T-helper 1 cell treated with Interleukin-12 subunit alpha and Interleukin-12 subunit beta and Interleukin-4 antibody, amounts not matched to agents 30 μg/mL and 1 μg/mL, for 36 hours (primary cell): Measurements from ENCODE around the gene LDLRAD3.
"Not testable (repeated sequence)": the region's sequence is repeated elsewhere in the genome, so short reads cannot be mapped to it uniquely, and the experiment has no call there.

ENCODE experiments used
- H3K27ac Mint-ChIP-seq: one replicate; pipeline ENCODE4 v1.8.0; 2021; ENCODE audit warnings: mild to moderate bottlenecking, mixed read lengths
- H3K27me3 Mint-ChIP-seq: one replicate; pipeline ENCODE4 v1.8.0; 2021; ENCODE audit warnings: low read depth, mixed read lengths
- H3K36me3 Mint-ChIP-seq: one replicate; pipeline ENCODE4 v1.8.0; 2021; ENCODE audit warnings: low read depth, mixed read lengths
- H3K4me1 Mint-ChIP-seq: one replicate; pipeline ENCODE4 v1.8.0; 2021; ENCODE audit warnings: low read depth, mixed read lengths
- H3K4me3 Mint-ChIP-seq: one replicate; pipeline ENCODE4 v1.8.0; 2021; ENCODE audit warnings: mild to moderate bottlenecking, moderate library complexity, mixed read lengths
- H3K9me3 Mint-ChIP-seq: one replicate; pipeline ENCODE4 v1.8.0; 2021; ENCODE audit warnings: mixed read lengths

Gene LDLRAD3, protein sequence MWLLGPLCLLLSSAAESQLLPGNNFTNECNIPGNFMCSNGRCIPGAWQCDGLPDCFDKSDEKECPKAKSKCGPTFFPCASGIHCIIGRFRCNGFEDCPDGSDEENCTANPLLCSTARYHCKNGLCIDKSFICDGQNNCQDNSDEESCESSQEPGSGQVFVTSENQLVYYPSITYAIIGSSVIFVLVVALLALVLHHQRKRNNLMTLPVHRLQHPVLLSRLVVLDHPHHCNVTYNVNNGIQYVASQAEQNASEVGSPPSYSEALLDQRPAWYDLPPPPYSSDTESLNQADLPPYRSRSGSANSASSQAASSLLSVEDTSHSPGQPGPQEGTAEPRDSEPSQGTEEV

DNA sequence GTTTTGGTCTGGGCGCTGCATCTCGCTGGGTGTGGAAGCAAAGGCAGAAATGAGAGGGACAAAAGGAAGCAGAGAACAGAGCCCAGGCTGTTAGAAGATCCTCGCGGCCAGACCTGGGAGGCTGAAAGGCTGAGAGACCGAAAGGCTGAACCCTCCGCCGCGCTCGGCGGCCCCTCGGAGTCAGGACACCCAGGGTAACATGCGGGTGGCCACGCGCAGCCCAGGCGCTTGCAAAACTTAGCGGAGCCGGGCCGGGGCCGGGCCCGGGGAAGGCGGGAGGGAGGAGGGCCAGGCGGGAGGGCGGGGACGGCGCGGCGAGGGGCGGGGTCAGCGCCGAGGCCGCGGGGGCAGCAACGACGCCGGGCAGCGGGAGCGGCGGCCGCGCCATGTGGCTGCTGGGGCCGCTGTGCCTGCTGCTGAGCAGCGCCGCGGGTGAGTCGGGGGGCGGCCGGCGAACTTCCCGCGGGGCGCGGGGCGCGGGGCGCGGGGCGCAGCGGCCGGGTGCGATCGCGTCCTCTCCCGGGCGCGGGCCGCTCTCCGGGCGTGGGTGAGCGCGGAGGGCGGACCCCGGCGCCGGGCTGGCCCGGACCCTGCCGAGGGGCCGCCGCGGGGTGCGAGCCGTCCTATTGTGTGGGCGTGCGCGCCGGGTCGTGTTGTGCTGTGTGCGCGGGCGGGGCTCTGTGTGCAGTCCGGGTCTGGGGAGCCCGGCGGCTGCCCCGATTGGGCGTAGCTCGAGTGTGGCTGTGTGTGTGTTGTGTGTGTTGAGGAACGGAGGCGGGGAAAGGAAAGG is at the start of gene LDLRAD3:
Gene LDLRAD3 (plus strand): TSS at position 350 of the 790 bp plus-strand sequence. CDS start 37 bp downstream, at position 387.
- Mint-ChIP-seq H3K27me3 (peaks cover 56% of the 10 kb centered on the region), H3K27ac (no peak within 1 kb of the TSS), H3K9me3 (no peaks in the 10 kb centered on the region), H3K4me1 (peaks cover 6% of the 10 kb centered on the region), H3K4me3 (peak within 1 kb of the TSS; percentile 82), H3K36me3 (no peaks in the 10 kb centered on the region)

DNA sequence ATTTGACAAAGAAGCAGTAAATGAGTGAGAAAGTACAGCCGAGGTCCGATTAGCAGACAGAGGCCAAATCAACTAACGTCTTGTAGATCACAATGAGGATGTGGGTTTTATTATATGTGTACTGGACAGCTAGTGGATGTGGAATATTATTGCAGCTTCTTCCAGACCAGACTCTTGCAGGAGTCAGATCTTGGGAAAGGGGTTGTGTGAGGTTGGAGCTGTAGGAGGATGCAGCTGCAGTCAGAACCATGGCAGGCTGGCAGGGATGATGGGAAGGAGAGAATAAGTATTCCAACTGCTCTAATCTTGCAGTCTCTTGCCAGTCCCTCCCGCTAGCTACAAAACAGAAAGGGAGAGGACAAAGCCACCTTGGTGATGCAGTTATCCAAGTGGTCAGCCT is 46.8 kb upstream of the LDLRAD3 start:
- Mint-ChIP-seq H3K4me3 (no peak overlapping the region), H3K27me3 (peaks cover 3% of the 10 kb centered on the region), H3K4me1 (no peaks in the 10 kb centered on the region), H3K36me3 (no peaks in the 10 kb centered on the region), H3K9me3 (peaks cover 6% of the 10 kb centered on the region), H3K27ac (no peak overlapping the region)

DNA sequence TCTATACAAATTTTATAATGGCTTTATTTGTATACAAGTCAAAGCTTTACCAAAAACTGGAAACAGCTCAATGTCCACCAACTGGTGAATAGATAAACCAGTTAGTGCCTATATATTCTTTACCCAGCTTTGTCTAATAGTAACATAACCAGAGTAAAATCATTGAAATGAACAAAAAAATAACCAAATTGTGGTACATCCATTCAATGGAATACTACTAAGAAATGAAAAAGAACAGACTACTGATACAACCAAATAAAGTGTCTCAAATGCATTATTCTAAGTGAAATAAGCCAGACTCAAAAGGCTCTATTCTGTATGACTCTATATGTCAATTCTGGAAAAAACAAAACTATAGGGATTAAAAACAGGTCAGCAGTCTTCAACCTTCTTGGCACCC is 40.9 kb upstream of the LDLRAD3 start:
- Mint-ChIP-seq H3K9me3 (peaks cover 8% of the 10 kb centered on the region), H3K4me1 (peaks cover 3% of the 10 kb centered on the region), H3K27ac (no peak overlapping the region), H3K36me3 (no peaks in the 10 kb centered on the region), H3K4me3 (no peak overlapping the region), H3K27me3 (peaks cover 4% of the 10 kb centered on the region)

DNA sequence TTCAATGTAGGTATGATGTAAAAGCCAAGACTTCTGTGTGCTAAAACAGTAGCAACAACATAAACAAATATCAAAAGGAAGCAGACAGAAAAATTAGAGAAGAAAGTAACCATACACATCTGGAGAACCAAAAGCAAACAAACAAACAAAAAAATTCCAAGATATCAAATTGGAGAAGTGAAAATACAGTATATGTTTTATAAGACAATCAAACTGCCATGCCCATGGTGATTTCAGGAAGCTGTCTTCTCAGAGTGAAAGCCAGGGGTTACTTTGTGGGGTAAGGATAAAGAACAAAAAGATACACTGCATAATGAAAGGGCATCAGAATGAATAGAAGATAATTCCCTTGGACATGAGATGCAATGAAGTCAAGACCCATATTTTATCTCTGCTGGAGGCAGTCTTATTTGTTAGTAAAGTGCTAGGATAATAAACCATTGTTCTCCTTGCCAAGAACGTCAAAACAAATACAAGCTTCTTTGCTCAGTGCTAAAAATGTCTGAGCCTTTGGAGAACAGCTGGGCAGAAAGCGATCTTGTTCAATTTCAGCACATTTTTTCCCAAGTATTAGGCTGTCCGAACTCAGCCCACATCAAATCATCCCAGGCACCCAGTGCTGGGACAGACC is 38.1 kb upstream of the LDLRAD3 start:
- Mint-ChIP-seq H3K4me3 (no peak overlapping the region), H3K27ac (no peak overlapping the region), H3K4me1 (peaks cover 4% of the 10 kb centered on the region), H3K36me3 (no peaks in the 10 kb centered on the region), H3K9me3 (peaks cover 8% of the 10 kb centered on the region), H3K27me3 (peaks cover 4% of the 10 kb centered on the region)

DNA sequence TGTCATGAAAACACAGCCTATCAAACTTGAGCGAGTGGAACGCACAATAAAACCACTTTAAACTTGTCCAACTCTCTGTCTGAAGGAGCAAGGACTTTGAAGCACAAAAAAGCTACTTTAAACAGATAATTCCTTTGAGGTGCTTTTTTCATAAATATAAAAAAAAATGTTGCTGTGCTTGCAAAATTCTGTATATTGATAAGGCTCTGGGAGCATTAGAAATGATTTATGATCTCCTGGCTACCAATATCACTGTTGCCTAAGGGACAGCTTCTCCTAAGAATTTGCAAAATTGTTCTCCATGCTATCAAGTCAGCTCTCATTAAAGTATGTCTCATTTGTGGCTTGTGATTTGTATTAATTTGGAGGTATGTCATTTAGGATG is 37.6 kb upstream of the LDLRAD3 start:
- no peak overlapping the region for H3K4me3 Mint-ChIP-seq
- H3K27me3 Mint-ChIP-seq = peaks cover 4% of the 10 kb centered on the region
- no peak overlapping the region for H3K27ac Mint-ChIP-seq
- peaks cover 8% of the 10 kb centered on the region for H3K9me3 Mint-ChIP-seq
- H3K36me3 Mint-ChIP-seq = no peaks in the 10 kb centered on the region
- peaks cover 4% of the 10 kb centered on the region for H3K4me1 Mint-ChIP-seq

DNA sequence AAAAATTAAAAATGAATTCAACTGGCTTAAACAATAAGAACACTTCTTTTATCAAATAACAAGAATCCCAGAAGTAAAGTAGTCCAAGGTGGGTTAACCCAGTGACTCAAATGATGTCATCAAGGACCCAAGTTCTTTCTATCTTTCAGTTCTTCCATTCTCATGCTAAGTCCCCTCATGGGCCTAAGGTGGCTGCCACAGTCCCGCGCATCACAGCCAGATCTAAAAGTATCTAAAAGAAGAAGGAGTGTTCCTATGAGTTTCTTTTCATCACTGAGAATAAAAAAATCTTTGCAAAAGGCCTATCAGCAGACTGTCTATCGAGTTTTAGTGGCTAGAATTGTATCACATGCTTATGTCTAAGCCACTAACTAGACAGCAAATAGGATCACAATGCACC is 37.2 kb upstream of the LDLRAD3 start:
- H3K4me3 Mint-ChIP-seq = no peak overlapping the region
- H3K27ac Mint-ChIP-seq = no peak overlapping the region
- H3K9me3 Mint-ChIP-seq = peaks cover 5% of the 10 kb centered on the region
- H3K4me1 Mint-ChIP-seq = peaks cover 4% of the 10 kb centered on the region
- peaks cover 7% of the 10 kb centered on the region for H3K27me3 Mint-ChIP-seq
- no peaks in the 10 kb centered on the region for H3K36me3 Mint-ChIP-seq

DNA sequence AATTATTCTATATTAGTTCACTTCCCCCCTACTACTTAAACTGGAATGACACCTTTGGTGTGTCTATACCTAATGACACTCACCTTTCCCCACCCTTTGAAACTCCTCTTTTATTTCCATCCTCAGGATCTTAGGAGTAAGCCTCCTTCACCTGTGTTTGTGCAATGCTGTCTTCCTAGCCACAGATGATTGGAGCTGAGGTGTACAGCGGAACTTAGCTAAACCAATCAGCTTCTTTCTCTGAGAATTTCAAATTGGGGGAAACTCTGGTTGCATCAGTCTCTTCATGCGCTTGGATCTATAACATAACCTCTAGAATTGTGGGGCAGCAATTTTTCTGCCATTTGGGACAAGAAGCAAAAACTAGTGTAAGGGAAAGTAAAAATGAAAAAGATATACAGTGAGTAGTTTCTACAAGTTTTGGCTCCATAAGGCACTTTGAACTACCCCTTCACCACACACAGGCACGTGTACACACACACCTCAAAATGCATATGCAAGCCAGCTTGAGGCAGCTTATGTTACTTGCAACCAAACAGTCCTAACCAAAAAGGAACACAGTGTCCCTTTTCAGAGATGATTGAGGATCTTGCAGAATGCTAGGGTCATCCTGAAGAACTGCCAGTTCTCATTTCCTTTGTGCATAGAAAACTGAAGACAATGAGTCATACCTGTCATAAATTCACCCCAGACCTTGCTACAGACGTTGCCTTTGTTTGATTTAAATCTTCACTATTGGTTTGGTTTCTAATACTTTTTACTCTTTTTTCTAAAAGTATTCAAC is 36.0 kb upstream of the LDLRAD3 start:
- Mint-ChIP-seq H3K9me3 (no peaks in the 10 kb centered on the region), H3K36me3 (no peaks in the 10 kb centered on the region), H3K4me3 (no peak overlapping the region), H3K4me1 (peaks cover 4% of the 10 kb centered on the region), H3K27ac (no peak overlapping the region), H3K27me3 (peaks cover 7% of the 10 kb centered on the region)

DNA sequence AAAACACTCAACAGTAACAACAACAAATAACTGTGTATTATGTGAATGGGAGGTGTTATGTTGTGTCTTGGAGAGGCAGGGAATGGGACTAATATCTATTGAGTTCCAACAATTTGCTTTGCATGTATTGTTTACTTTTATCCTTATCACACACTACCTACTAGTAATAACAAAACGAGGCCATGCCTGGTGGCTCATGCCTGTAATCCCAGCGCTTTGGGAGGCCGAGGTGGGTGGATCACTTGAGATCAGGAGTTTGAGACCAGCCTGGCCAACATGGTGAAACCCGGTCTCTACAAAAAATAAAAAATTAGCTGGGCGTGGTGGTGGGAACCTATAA is 35.5 kb upstream of the LDLRAD3 start:
- H3K27ac Mint-ChIP-seq = not testable (repeated sequence)

DNA sequence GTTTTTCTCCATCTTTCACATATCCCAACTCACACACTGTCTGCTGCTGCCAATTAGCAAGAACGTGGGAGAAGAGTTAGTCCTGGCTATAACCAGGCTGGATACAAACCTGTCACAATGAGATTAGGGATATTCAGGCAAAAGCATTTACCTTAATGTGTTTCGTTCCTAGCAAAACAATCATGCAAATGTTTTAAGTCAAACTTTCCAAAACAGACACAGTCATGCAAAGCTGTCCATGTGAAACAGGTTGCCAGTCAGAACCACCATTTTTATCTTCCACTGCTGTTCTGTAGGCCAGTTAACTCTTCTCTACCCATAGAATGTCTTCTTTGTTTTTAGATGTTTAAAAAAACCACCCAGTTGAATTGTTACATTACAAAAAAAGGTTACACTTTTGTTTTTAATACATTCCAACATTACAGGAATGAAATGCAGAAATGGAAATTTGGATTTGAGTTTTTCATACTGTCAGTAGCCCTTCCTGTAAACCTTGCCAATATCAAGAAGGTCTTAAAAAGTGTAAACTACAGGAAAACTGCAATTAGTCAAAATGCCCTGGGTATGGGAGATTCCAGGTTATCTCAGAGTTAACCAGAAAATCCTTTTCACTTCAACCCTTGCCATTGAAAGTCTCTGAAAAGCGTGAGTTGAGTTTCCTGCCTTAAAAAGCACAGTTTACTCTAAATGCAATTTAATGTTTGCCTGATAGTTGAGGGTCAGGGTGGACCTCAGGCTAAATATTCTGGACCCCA is 34.2 kb upstream of the LDLRAD3 start:
- H3K27ac Mint-ChIP-seq = no peak overlapping the region
- H3K4me3 Mint-ChIP-seq = no peak overlapping the region
- H3K9me3 Mint-ChIP-seq = no peaks in the 10 kb centered on the region
- H3K36me3 Mint-ChIP-seq = no peaks in the 10 kb centered on the region
- peaks cover 4% of the 10 kb centered on the region for H3K4me1 Mint-ChIP-seq
- peaks cover 7% of the 10 kb centered on the region for H3K27me3 Mint-ChIP-seq

More for the DNA sequence above, 35.5 kb upstream of the LDLRAD3 start:
- H3K36me3 Mint-ChIP-seq, H3K4me1 Mint-ChIP-seq, H3K9me3 Mint-ChIP-seq, H3K27me3 Mint-ChIP-seq, H3K4me3 Mint-ChIP-seq: not testable (repeated sequence)

DNA sequence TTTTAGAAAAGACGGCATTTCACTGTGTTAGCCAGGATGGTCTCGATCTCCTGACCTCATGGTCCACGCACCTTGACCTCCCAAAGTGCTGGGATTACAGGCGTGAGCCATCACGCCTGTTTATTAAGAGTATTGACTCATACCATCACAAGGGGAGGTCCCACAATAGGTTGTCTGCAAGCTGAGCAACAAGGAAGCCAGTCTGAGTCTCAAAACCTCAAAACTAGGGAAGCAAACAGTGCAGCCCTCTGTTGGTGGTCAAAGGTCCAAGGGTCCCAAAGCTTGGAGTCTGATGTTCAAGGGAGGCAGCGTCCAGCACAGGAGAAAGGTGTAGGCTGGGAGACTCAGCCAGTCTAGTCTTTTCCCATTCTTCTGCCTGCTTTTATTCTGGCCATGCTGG is 32.8 kb upstream of the LDLRAD3 start:
- Mint-ChIP-seq H3K27ac (no peak overlapping the region), H3K36me3 (no peaks in the 10 kb centered on the region), H3K27me3 (peaks cover 3% of the 10 kb centered on the region), H3K4me1 (peaks cover 4% of the 10 kb centered on the region), H3K4me3 (no peak overlapping the region), H3K9me3 (no peaks in the 10 kb centered on the region)

DNA sequence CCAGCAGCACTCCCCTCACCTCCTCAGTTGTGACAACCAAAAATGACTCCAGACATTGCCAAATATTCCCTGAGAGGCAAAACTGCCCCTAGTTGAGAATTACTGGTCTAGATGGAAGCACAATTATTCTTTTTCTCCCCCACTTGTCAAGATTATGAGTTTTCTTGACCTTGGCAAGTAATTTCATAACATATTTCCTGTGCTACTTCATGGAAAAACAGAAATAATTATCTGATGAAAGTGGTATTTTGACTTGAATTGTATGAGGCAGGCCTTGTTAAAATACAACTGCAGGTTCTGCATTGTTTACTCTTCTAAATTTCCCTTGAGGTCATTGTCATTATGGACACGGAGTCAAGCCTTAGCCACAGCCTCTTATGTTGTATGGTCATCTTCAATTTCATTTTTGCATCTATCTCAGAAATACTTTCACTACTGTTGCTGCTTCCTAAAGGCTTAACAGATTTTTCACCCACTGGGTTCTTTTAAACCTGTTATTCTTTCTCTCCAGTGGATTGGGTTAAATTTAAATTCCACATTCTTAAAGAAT is 32.2 kb upstream of the LDLRAD3 start:
- Mint-ChIP-seq H3K27me3 (peaks cover 3% of the 10 kb centered on the region), H3K27ac (no peak overlapping the region), H3K4me3 (no peak overlapping the region), H3K9me3 (no peaks in the 10 kb centered on the region), H3K36me3 (no peaks in the 10 kb centered on the region), H3K4me1 (peaks cover 4% of the 10 kb centered on the region)

DNA sequence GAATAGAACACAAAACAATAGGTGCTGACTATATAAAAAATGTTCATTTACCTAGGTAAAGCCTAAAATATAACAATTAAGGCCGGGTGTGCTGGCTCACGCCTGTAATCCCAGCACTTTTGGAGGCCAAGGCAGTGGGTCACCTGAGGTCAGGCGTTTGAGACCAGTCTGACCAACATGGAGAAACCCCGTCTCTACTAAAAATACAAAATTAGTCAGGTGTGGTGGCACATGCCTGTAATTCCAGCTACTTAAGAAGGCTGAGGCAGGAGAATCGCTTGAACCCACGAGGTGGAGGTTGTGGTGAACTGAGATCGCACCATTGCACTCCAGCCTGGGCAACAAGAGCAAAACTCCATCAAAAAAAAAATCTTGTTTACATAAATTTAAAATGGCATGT is 31.4 kb upstream of the LDLRAD3 start:
- H3K4me3 Mint-ChIP-seq, H3K27me3 Mint-ChIP-seq, H3K4me1 Mint-ChIP-seq, H3K9me3 Mint-ChIP-seq, H3K27ac Mint-ChIP-seq, H3K36me3 Mint-ChIP-seq: not testable (repeated sequence)

DNA sequence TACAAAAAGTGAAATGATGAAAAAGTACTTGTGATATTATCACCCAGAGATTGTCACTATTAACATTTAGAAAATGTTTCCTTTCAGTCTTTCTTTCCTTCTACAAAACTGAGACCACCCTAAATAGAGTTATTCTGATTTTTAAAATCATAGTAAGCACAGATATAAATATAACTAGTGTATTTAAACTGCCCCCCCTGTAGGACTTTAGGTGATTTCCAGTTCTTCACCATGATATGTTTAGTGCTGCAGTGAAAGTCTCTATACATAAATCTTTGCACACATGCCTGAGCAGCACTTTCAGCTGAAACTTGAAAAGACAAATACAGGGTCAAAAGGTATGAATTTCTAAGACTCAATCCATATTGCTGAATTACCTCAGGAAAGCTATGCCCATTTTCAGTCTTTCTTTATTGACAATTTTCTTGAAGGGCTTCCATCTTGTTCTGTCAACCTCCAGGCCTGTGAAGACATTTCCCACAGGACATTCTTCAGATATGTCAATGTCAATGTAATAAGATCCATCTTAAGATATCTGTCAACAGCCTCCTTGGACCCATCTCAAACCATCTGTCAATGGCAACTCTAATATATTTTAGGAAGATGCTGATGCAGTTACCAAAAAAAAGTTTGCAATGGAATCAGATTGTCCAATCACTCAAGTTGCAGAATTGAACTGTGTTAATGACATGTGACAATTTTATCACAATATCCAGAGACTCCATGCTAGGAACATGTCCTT is 30.8 kb upstream of the LDLRAD3 start:
- Mint-ChIP-seq H3K27ac (no peak overlapping the region), H3K4me3 (no peak overlapping the region), H3K4me1 (peaks cover under 1% of the 10 kb centered on the region), H3K9me3 (no peaks in the 10 kb centered on the region), H3K27me3 (peaks cover 3% of the 10 kb centered on the region), H3K36me3 (no peaks in the 10 kb centered on the region)
